Measurements from ENCODE around the gene NF1. TPM values are rescaled to one million over a fixed set of nuclear protein-coding genes. Genes with fewer than 3 reads are reported as not detected.

NF1 gene
- total RNA-seq, 1 donor: 67.0 TPM

DNA sequence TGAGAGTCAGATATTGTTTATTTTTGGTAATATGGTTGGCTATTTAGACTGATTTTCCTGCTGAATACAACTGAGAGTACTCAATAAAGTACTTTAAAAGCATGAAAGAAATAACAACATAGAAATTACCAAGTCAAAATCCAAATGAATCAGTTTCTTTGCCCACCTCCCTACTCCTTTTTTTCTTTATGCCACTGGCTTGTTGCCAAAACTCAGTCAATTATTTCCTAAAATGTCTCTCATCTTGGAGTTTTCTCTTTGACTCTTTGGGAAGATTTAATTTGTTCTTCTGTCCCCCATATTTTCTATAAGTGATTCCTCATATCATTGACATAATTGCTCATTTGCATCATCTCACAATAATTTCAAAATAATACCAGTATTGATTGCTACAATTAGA lies 204.8 kb downstream of the NF1 start:
- Histone ChIP-seq H4K20me1 (ENCODE audit: insufficient read depth, low read length) (no peaks in the 10 kb centered on the region), H3K9me3 (ENCODE audit: low read depth, low read length) (no peaks in the 10 kb centered on the region), H3K4me3 (ENCODE audit: insufficient read depth, low read length) (no peak overlapping the region), H3K4me2 (ENCODE audit: insufficient read depth, low read length) (no peak overlapping the region), H3K36me3 (ENCODE audit: insufficient read depth, low read length) (no peaks in the 10 kb centered on the region), H3K27ac (ENCODE audit: low read depth, low read length) (no peak overlapping the region), H2AFZ (ENCODE audit: low read length) (no peak overlapping the region), H3K27me3 (ENCODE audit: insufficient read depth, low read length) (no peaks in the 10 kb centered on the region), H3K4me1 (ENCODE audit: insufficient read depth, low read length) (no peaks in the 10 kb centered on the region), H3K79me2 (ENCODE audit: insufficient read depth, low read length) (peaks cover 6% of the 10 kb centered on the region)
- DNase-seq (ENCODE audit: insufficient read length, low spot score, missing footprints): no peak
- TF ChIP-seq, protein P1, sequence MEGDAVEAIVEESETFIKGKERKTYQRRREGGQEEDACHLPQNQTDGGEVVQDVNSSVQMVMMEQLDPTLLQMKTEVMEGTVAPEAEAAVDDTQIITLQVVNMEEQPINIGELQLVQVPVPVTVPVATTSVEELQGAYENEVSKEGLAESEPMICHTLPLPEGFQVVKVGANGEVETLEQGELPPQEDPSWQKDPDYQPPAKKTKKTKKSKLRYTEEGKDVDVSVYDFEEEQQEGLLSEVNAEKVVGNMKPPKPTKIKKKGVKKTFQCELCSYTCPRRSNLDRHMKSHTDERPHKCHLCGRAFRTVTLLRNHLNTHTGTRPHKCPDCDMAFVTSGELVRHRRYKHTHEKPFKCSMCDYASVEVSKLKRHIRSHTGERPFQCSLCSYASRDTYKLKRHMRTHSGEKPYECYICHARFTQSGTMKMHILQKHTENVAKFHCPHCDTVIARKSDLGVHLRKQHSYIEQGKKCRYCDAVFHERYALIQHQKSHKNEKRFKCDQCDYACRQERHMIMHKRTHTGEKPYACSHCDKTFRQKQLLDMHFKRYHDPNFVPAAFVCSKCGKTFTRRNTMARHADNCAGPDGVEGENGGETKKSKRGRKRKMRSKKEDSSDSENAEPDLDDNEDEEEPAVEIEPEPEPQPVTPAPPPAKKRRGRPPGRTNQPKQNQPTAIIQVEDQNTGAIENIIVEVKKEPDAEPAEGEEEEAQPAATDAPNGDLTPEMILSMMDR (IDR thresholded peaks at IDR 0.05; ENCODE audit: extremely low read depth, low read depth, low read length): no peak

DNA sequence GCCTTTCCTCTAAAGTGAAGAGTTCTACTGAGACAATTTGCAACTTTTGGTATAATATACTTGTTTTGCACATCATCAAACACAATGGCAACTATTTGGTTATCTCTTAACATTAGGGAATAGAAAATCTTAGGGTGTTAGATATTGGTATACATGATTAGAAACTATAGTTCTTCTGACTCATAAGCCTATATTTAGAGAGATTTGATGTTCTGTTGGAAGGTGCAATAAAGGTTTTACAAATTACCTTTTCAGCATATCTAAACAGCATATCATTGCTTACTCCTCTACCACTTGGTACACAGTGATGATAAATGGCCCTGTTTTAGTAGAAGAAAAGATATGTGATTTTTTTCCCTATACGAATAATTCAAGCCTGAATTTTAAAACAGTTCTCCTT lies 212.9 kb downstream of the NF1 start:
- H3K4me2 ChIP-seq (ENCODE audit: insufficient read depth, low read length): no peak overlapping the region
- H3K36me3 ChIP-seq (ENCODE audit: insufficient read depth, low read length): peaks cover 2% of the 10 kb centered on the region
- H3K79me2 ChIP-seq (ENCODE audit: insufficient read depth, low read length): peaks cover 27% of the 10 kb centered on the region
- no peaks in the 10 kb centered on the region for H3K27me3 ChIP-seq (ENCODE audit: insufficient read depth, low read length)
- H3K9me3 ChIP-seq (ENCODE audit: low read depth, low read length): no peaks in the 10 kb centered on the region
- no peak overlapping the region for H3K4me3 ChIP-seq (ENCODE audit: insufficient read depth, low read length)
- H2AFZ ChIP-seq (ENCODE audit: low read length): no peak overlapping the region
- H3K27ac ChIP-seq (ENCODE audit: low read depth, low read length): no peak overlapping the region
- no peak for DNase-seq (ENCODE audit: insufficient read length, low spot score, missing footprints)
- TF ChIP-seq, protein P1 (IDR thresholded peaks at IDR 0.05; ENCODE audit: extremely low read depth, low read depth, low read length): no peak
- no peaks in the 10 kb centered on the region for H3K4me1 ChIP-seq (ENCODE audit: insufficient read depth, low read length)
- no peaks in the 10 kb centered on the region for H4K20me1 ChIP-seq (ENCODE audit: insufficient read depth, low read length)

DNA sequence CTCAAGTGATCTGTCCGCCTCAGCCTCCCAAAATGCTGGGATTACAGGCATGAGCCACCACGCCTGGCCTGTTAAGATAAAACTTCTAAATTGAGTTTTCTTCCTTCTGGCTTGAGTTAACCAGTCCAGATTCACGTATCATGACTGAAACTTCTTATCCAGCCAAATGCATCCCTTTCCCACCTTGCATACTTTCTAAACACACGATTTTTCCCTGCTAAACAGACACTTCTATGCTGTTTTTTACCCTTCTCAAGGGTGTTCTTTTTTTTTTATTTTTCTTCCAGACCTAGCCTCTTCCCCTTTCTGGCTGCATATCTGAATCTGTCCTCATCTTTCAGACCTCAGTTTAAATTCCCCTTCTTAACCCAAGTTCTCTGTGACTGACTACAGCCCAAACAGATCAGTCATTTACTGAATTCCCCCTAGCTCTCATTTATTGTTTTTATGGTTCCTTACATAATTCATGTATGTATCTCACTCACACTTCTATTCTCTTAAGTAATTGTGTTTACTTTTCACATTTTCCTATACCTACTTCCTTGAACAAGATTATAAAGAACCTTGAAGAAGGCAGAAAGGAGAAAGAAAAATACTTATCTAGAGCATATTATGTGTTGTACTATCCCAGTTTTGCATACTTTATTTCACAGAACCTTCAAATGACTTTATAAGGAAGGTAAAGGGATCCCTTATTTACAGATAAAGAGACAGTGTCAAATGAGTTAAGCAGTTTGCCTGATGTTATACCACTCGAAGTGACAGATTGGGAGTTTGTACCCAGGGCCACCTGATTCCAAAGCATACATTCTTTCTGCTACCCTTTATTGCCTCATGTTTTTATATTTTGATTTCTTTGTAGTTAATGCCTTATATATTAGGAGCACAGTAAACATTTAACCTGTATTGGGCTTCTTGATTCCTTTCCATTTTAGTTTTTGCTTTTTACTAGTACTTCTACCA lies 213.9 kb downstream of the NF1 start:
- Histone ChIP-seq H2AFZ (ENCODE audit: low read length) (no peak overlapping the region), H3K27ac (ENCODE audit: low read depth, low read length) (no peak overlapping the region), H3K4me3 (ENCODE audit: insufficient read depth, low read length) (no peak overlapping the region), H3K36me3 (ENCODE audit: insufficient read depth, low read length) (peaks cover 2% of the 10 kb centered on the region), H3K27me3 (ENCODE audit: insufficient read depth, low read length) (no peaks in the 10 kb centered on the region), H3K4me1 (ENCODE audit: insufficient read depth, low read length) (peaks cover 6% of the 10 kb centered on the region), H3K4me2 (ENCODE audit: insufficient read depth, low read length) (no peak overlapping the region), H4K20me1 (ENCODE audit: insufficient read depth, low read length) (no peaks in the 10 kb centered on the region), H3K9me3 (ENCODE audit: low read depth, low read length) (no peaks in the 10 kb centered on the region), H3K79me2 (ENCODE audit: insufficient read depth, low read length) (peaks cover 27% of the 10 kb centered on the region)
- TF ChIP-seq, protein P1 (IDR thresholded peaks at IDR 0.05; ENCODE audit: extremely low read depth, low read depth, low read length): no peak
- DNase-seq (ENCODE audit: insufficient read length, low spot score, missing footprints): no peak

DNA sequence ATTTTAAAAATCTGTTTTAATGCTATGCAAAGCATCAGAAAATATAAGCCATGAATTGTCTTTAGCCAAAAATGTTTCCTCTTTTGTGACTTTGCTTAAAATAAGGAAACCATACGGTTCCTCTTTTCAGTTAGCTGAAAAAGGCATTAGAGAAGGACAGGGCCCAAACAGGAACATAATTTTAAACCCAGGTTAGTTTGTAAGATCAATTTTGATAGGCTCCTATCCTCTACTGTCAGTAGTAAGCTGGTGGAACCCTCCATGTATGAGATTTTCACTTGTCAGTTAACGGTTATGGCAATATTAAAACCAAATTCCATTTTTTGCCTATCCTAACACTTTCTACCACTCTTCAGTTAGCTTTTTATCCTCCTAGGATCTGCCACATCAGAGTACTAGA lies 214.8 kb downstream of the NF1 start:
- DNase-seq (ENCODE audit: insufficient read length, low spot score, missing footprints): no peak
- Histone ChIP-seq H4K20me1 (ENCODE audit: insufficient read depth, low read length) (no peaks in the 10 kb centered on the region), H3K27ac (ENCODE audit: low read depth, low read length) (no peak overlapping the region), H3K4me3 (ENCODE audit: insufficient read depth, low read length) (no peak overlapping the region), H3K4me2 (ENCODE audit: insufficient read depth, low read length) (no peak overlapping the region), H3K27me3 (ENCODE audit: insufficient read depth, low read length) (no peaks in the 10 kb centered on the region), H3K36me3 (ENCODE audit: insufficient read depth, low read length) (peaks cover 2% of the 10 kb centered on the region), H3K4me1 (ENCODE audit: insufficient read depth, low read length) (peaks cover 12% of the 10 kb centered on the region), H2AFZ (ENCODE audit: low read length) (no peak overlapping the region), H3K9me3 (ENCODE audit: low read depth, low read length) (no peaks in the 10 kb centered on the region), H3K79me2 (ENCODE audit: insufficient read depth, low read length) (peaks cover 24% of the 10 kb centered on the region)
- TF ChIP-seq, protein P1 (IDR thresholded peaks at IDR 0.05; ENCODE audit: extremely low read depth, low read depth, low read length): no peak
